Upper lobe of right lung (tissue), 1 donor: ENCODE results near the gene PRKN. TPM values are rescaled to one million over a fixed set of nuclear protein-coding genes. Genes with fewer than 3 reads are reported as not detected.

Source experiments
- ATAC-seq: fragments of 200-7000 bp; cut with Tn5 transposase; one replicate; pipeline ENCODE4 v1.9.1; 2020; ENCODE audit warnings: mild to moderate bottlenecking, moderate library complexity
- DNase-seq: peaks from one replicate; pipeline ENCODE4 v3.0.0-alpha.2; 2020
- H3K27ac ChIP-seq: fragments of 200-600 bp; one replicate; pipeline ENCODE4 v1.8.0; 2022
- H3K27me3 ChIP-seq: fragments of 200-600 bp; one replicate; pipeline ENCODE4 v1.8.0; 2022; ENCODE audit warnings: mild to moderate bottlenecking
- H3K36me3 ChIP-seq: fragments of 200-600 bp; one replicate; pipeline ENCODE4 v1.8.0; 2022
- H3K4me1 ChIP-seq: fragments of 200-600 bp; one replicate; pipeline ENCODE4 v1.8.0; 2022
- H3K4me3 ChIP-seq: fragments of 200-600 bp; one replicate; pipeline ENCODE4 v1.8.0; 2022; ENCODE audit warnings: mild to moderate bottlenecking
- H3K9me3 ChIP-seq: fragments of 200-600 bp; one replicate; pipeline ENCODE4 v1.8.0; 2022
- CTCF ChIP-seq: fragments of 200-600 bp; IDR thresholded peaks from one replicate; pipeline ENCODE4 v1.8.0; 2022; ENCODE audit warnings: antibody characterized with exemption
- intact Hi-C: fragments of 100-400 bp; cut with DNase I; formaldehyde crosslinking; loops from one replicate; pipeline ENCODE4 v1.11.0; 2022
- total RNA-seq: library from RNA; stranded (reverse); fragmentation: NEBNext Ultra II Directional; extraction: Animal tissue kit (Norgen Biotek cat#: 25700); gene quantifications from one replicate; pipeline ENCODE4 v1.2.1, GENCODE V29; 2021
- donor health status: DM: no; HTN: yes; CAD: no; lungs with severe emphysema.

The PRKN gene
- total RNA-seq, 1 donor from 2014 or later: 2.7 TPM

- ATAC-seq (no peak), DNase-seq (no peak)
- no peak for TF ChIP-seq CTCF
- Histone ChIP-seq H3K27ac (no peak overlapping the region), H3K4me1 (no peaks in the 10 kb centered on the region), H3K36me3 (no peaks in the 10 kb centered on the region), H3K9me3 (peaks cover 5% of the 10 kb centered on the region), H3K27me3 (no peaks in the 10 kb centered on the region), H3K4me3 (no peak overlapping the region)
- intact Hi-C loops: no loop called here
These were observed 165.5 kb downstream of the PRKN start for GRCh38 chr6:162562041-162562440.

- H3K27ac ChIP-seq: no peak overlapping the region
- DNase-seq (no peak), ATAC-seq (no peak)
- intact Hi-C loops: no loop called here
- no peak for TF ChIP-seq CTCF
- H3K4me1 ChIP-seq: no peaks in the 10 kb centered on the region
- no peak overlapping the region for H3K4me3 ChIP-seq
- no peaks in the 10 kb centered on the region for H3K36me3 ChIP-seq
- H3K9me3 ChIP-seq: peaks cover 5% of the 10 kb centered on the region
- no peaks in the 10 kb centered on the region for H3K27me3 ChIP-seq
These were observed 166.7 kb downstream of the PRKN start for GRCh38 chr6:162560891-162561290.

- Histone ChIP-seq H3K27ac (no peak overlapping the region), H3K4me3 (no peak overlapping the region), H3K9me3 (no peaks in the 10 kb centered on the region), H3K27me3 (no peaks in the 10 kb centered on the region), H3K36me3 (no peaks in the 10 kb centered on the region), H3K4me1 (no peaks in the 10 kb centered on the region)
- intact Hi-C loops: no loop called here
- DNase-seq: no peak
- ATAC-seq: no peak
- no peak for TF ChIP-seq CTCF
These were observed 173.0 kb downstream of the PRKN start for GRCh38 chr6:162554531-162554930.

GRCh38 chr6:162546905-162547304, 180.7 kb downstream of the PRKN start:
- no peaks in the 10 kb centered on the region for H3K27me3 ChIP-seq
- no peak for ATAC-seq
- no peak overlapping the region for H3K27ac ChIP-seq
- no peaks in the 10 kb centered on the region for H3K36me3 ChIP-seq
- no peaks in the 10 kb centered on the region for H3K4me1 ChIP-seq
- no peaks in the 10 kb centered on the region for H3K9me3 ChIP-seq
- TF ChIP-seq CTCF: no peak
- intact Hi-C loops: no loop called here
- DNase-seq: no peak
- no peak overlapping the region for H3K4me3 ChIP-seq

GRCh38 chr6:162543221-162543620, 184.3 kb downstream of the PRKN start:
- H3K4me1 ChIP-seq: no peaks in the 10 kb centered on the region
- no peak overlapping the region for H3K27ac ChIP-seq
- no peaks in the 10 kb centered on the region for H3K36me3 ChIP-seq
- no peak for DNase-seq
- no peak overlapping the region for H3K4me3 ChIP-seq
- no peaks in the 10 kb centered on the region for H3K27me3 ChIP-seq
- intact Hi-C loops: no loop called here
- no peaks in the 10 kb centered on the region for H3K9me3 ChIP-seq
- no peak for ATAC-seq
- no peak for TF ChIP-seq CTCF

GRCh38 chr6:162541019-162541601, 186.5 kb downstream of the PRKN start:
- no peak overlapping the region for H3K27ac ChIP-seq
- ATAC-seq (no peak), DNase-seq (no peak)
- intact Hi-C loops: no loop called here
- no peak overlapping the region for H3K4me3 ChIP-seq
- no peaks in the 10 kb centered on the region for H3K4me1 ChIP-seq
- no peaks in the 10 kb centered on the region for H3K27me3 ChIP-seq
- no peaks in the 10 kb centered on the region for H3K9me3 ChIP-seq
- no peak for TF ChIP-seq CTCF
- H3K36me3 ChIP-seq: no peaks in the 10 kb centered on the region
